WTC11 (cell line): ENCODE measurements around the gene IPPK. TPM values are rescaled to one million over a fixed set of nuclear protein-coding genes. Genes with fewer than 3 reads are reported as not detected.
"Not testable (repeated sequence)": the region's sequence is repeated elsewhere in the genome, so short reads cannot be mapped to it uniquely, and the experiment has no call there.

Experiments
- ATAC-seq: fragments of 200-7000 bp; cut with Tn5 transposase; 2 replicates; pipeline ENCODE4 v1.10.0; 2021; ENCODE audit warnings: mild to moderate bottlenecking, moderate library complexity
- CTCF ChIA-PET: fragments of 300-600 bp; sonication (Branson Sonifier 250); formaldehyde crosslinking; loops from one replicate; lab custom pipeline; 2021; ENCODE audit warnings: antibody characterized with exemption; lab: Charles Lee
- POLR2A ChIA-PET: fragments of 350-600 bp; sonication (Branson Sonifier 250); formaldehyde crosslinking; loops from one replicate; lab custom pipeline; 2021; ENCODE audit warnings: antibody characterized with exemption; lab: Charles Lee
- DNase-seq: peaks from one replicate; pipeline ENCODE4 v3.0.0; 2021; ENCODE audit warnings: low spot score
- H3K27ac Mint-ChIP-seq: 2 replicates; pipeline ENCODE4 v1.8.0; 2021; ENCODE audit warnings: mixed read lengths
- H3K27me3 Mint-ChIP-seq: 2 replicates; pipeline ENCODE4 v1.8.0; 2021; ENCODE audit warnings: low read depth, mild to moderate bottlenecking, moderate library complexity, mixed read lengths
- H3K36me3 Mint-ChIP-seq: 2 replicates; pipeline ENCODE4 v1.8.0; 2021; ENCODE audit warnings: mixed read lengths
- H3K4me1 Mint-ChIP-seq: 2 replicates; pipeline ENCODE4 v1.8.0; 2022; ENCODE audit warnings: mixed read lengths
- H3K4me3 Mint-ChIP-seq: 2 replicates; pipeline ENCODE4 v1.8.0; 2021; ENCODE audit warnings: mild to moderate bottlenecking, moderate library complexity, mixed read lengths
- H3K9me3 Mint-ChIP-seq: 2 replicates; pipeline ENCODE4 v1.8.0; 2021; ENCODE audit warnings: mixed read lengths
- CBFB ChIP-seq: sonication (generic); formaldehyde crosslinking; IDR thresholded peaks from 2 replicates; pipeline ENCODE4 v1.8.1; 2022; ENCODE audit warnings: mild to moderate bottlenecking, low read depth, missing genetic modification reagents
- FOXJ3 ChIP-seq: sonication (generic); formaldehyde crosslinking; IDR thresholded peaks from 2 replicates; pipeline ENCODE4 v1.9.0; 2021; ENCODE audit warnings: missing genetic modification reagents, mild to moderate bottlenecking, borderline replicate concordance
- FOXK1 ChIP-seq: sonication (generic); formaldehyde crosslinking; IDR thresholded peaks from 2 replicates; pipeline ENCODE4 v1.8.0; 2022; ENCODE audit warnings: mild to moderate bottlenecking, moderate library complexity, missing genetic modification reagents
- HMGXB4 ChIP-seq: sonication (generic); formaldehyde crosslinking; IDR thresholded peaks from 2 replicates; pipeline ENCODE4 v1.8.1; 2023; ENCODE audit warnings: mild to moderate bottlenecking, moderate library complexity, missing genetic modification reagents
- IRF2 ChIP-seq: sonication (generic); formaldehyde crosslinking; IDR thresholded peaks from 2 replicates; pipeline ENCODE4 v1.8.0; 2022; ENCODE audit warnings: low read depth, missing genetic modification reagents, borderline replicate concordance
- MXD4 ChIP-seq: fragments of 250-450 bp; sonication (Bioruptor Pico); IDR thresholded peaks from 2 replicates; pipeline ENCODE4 v1.8.0; 2021; ENCODE audit warnings: mild to moderate bottlenecking, moderate library complexity, borderline replicate concordance
- NFE2L1 ChIP-seq: sonication (generic); formaldehyde crosslinking; IDR thresholded peaks from 2 replicates; pipeline ENCODE4 v1.8.1; 2023; ENCODE audit warnings: missing genetic modification reagents
- NR1H2 ChIP-seq: sonication (generic); formaldehyde crosslinking; IDR thresholded peaks from 2 replicates; pipeline ENCODE4 v1.9.0; 2021; ENCODE audit warnings: mild to moderate bottlenecking, moderate library complexity, missing genetic modification reagents
- NR2C2 ChIP-seq: sonication (generic); formaldehyde crosslinking; IDR thresholded peaks from 2 replicates; pipeline ENCODE4 v1.8.0; 2022; ENCODE audit warnings: mild to moderate bottlenecking, missing genetic modification reagents
- NR3C1 ChIP-seq: sonication (generic); formaldehyde crosslinking; conservative IDR thresholded peaks from 2 replicates; pipeline ENCODE4 v1.8.1; 2023; ENCODE audit warnings: low read depth, mild to moderate bottlenecking, missing genetic modification reagents
- PRRX2 ChIP-seq: fragments of 250-450 bp; sonication (Bioruptor Pico); IDR thresholded peaks from 2 replicates; pipeline ENCODE4 v1.8.0; 2021; ENCODE audit warnings: mild to moderate bottlenecking
- RORB ChIP-seq: fragments of 250-450 bp; sonication (Bioruptor Pico); IDR thresholded peaks from 2 replicates; pipeline ENCODE4 v1.9.0; 2021; ENCODE audit warnings: mild to moderate bottlenecking
- SMAD3 ChIP-seq: sonication (generic); formaldehyde crosslinking; IDR thresholded peaks from 2 replicates; pipeline ENCODE4 v1.8.0; 2022; ENCODE audit warnings: missing genetic modification reagents, mild to moderate bottlenecking, borderline replicate concordance
- TCF7 ChIP-seq: sonication (generic); formaldehyde crosslinking; IDR thresholded peaks from 2 replicates; pipeline ENCODE4 v1.8.0; 2022; ENCODE audit warnings: mild to moderate bottlenecking, low read depth, missing genetic modification reagents, moderate library complexity
- TEAD1 ChIP-seq: sonication (generic); formaldehyde crosslinking; IDR thresholded peaks from 2 replicates; pipeline ENCODE4 v1.8.0; 2022; ENCODE audit warnings: mild to moderate bottlenecking, missing genetic modification reagents
- ZBTB43 ChIP-seq: sonication (generic); formaldehyde crosslinking; IDR thresholded peaks from 2 replicates; pipeline ENCODE4 v1.8.1; 2023; ENCODE audit warnings: mild to moderate bottlenecking, missing genetic modification reagents
- ZNF121 ChIP-seq: sonication (generic); formaldehyde crosslinking; IDR thresholded peaks from 2 replicates; pipeline ENCODE4 v1.8.0; 2023; ENCODE audit warnings: missing genetic modification reagents
- ZNF416 ChIP-seq: fragments of 250-450 bp; sonication (Bioruptor Pico); IDR thresholded peaks from 2 replicates; pipeline ENCODE4 v1.9.0; 2021; ENCODE audit warnings: mild to moderate bottlenecking, inconsistent platforms
- ZNF425 ChIP-seq: fragments of 250-450 bp; sonication (Bioruptor Pico); conservative IDR thresholded peaks from 2 replicates; pipeline ENCODE4 v1.9.0; 2021; ENCODE audit warnings: mild to moderate bottlenecking
- total RNA-seq: library from RNA; stranded (reverse); gene quantifications from 3 replicates; pipeline ENCODE4 v1.2.3, GENCODE V29; 2021
- TF ChIP-seq, protein P1 (sequence below): fragments of 250-450 bp; sonication (Bioruptor Pico); IDR thresholded peaks from 2 replicates; pipeline ENCODE4 v1.9.0; 2021; ENCODE audit warnings: moderate library complexity, mild to moderate bottlenecking, inconsistent platforms, borderline replicate concordance
- TF ChIP-seq, protein P2 (sequence below): sonication (generic); formaldehyde crosslinking; conservative IDR thresholded peaks from 2 replicates; pipeline ENCODE4 v1.8.1; 2022; ENCODE audit warnings: mild to moderate bottlenecking, missing genetic modification reagents
- TF ChIP-seq, protein P3 (sequence below): sonication (generic); formaldehyde crosslinking; IDR thresholded peaks from 2 replicates; pipeline ENCODE4 v1.8.0; 2022; ENCODE audit warnings: mild to moderate bottlenecking, missing genetic modification reagents
- TF ChIP-seq, protein P4 (sequence below): sonication (generic); formaldehyde crosslinking; conservative IDR thresholded peaks from 2 replicates; pipeline ENCODE4 v1.8.1; 2023; ENCODE audit warnings: mild to moderate bottlenecking, low read depth, missing genetic modification reagents, moderate library complexity

IPPK gene
- total RNA-seq, 1 experiment from 2014 or later, result 8.6 TPM

DNA sequence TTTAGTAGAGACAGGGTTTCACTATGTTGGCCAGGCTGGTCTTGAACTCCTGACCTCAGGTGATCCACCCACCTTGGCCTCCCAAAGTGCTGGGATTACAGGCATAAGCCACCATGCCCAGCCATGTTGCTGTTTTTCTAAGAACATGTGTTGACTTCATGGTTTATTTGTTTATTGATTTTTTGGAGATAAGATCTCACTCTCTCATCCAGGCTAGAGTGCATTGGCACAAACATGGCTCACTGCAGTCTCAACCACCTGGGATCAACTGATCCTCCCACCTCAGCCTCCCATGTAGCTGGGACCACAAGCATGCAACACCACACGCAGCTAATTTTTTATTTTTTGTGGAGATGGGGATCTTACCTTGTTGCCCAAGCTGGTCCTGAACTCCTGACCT lies 74.9 kb downstream of the IPPK start:
- H3K36me3 Mint-ChIP-seq, ATAC-seq, H3K27ac Mint-ChIP-seq, H3K27me3 Mint-ChIP-seq, H3K4me3 Mint-ChIP-seq, DNase-seq, H3K4me1 Mint-ChIP-seq, CTCF ChIA-PET, H3K9me3 Mint-ChIP-seq: not testable (repeated sequence)
- POLR2A ChIA-PET, result interaction anchor here (0.6 kb wide), 1 partner anchor 709 kb away, joined by 3 read pairs; no protein-coding TSS in a partner anchor

DNA sequence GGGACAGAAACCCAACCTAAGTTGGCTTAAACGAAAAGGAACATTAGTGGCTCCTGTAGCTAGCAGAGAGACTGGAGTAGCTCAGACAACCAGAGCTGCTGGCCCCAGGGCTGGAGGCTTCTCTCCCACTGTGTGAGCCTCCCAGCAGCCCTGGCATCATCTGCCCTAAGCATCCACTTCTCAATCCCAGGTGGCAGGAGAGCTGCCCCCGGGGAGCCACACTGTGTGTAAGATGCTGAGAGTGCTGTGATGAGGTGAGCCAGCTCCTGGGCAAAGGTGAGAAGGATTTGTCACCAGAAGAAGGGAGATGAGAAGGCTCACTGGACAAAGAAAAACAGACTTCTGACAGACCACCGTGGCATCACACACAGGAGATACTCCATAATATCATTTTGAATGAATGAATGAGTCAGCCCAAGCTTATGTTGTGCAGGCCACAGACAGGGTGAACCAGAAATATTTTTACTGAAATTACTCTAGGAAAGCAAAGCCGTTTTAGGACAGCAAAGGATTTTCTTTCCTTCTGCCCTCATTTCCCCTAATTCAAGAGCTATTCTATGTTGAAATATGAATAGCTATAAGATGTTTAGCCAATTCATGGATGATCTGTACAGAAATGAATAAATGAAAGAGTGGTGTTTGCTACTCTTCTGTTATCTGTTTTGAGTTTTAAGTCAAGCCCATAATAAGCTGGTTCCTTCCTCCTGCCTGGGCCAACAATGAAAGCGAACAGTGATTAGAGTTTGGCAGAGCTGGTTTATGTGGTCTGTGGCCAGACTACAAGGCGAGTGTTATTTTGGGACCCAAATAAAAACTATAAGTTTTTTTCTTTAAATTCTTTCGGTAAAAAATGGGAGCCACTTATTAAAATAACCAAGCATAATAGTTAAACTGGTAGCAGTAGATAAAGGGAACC lies 76.7 kb downstream of the IPPK start:
- Mint-ChIP-seq H3K27me3 (no peaks in the 10 kb centered on the region), H3K4me3 (no peak overlapping the region), H3K27ac (no peak overlapping the region), H3K36me3 (no peaks in the 10 kb centered on the region), H3K4me1 (peaks cover 18% of the 10 kb centered on the region), H3K9me3 (no peaks in the 10 kb centered on the region)
- DNase-seq (no peak), ATAC-seq (no peak)
- TF ChIP-seq, protein P1, sequence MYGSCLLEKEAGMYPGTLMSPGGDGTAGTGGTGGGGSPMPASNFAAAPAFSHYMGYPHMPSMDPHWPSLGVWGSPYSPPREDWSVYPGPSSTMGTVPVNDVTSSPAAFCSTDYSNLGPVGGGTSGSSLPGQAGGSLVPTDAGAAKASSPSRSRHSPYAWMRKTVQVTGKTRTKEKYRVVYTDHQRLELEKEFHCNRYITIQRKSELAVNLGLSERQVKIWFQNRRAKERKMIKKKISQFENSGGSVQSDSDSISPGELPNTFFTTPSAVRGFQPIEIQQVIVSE (CRISPR knock-in tag), result no peak
- TF ChIP-seq PRRX2, result no peak
- no peak for TF ChIP-seq ZNF121 (CRISPR knock-in tag)
- TF ChIP-seq TCF7, result no peak
- TF ChIP-seq TEAD1 (CRISPR knock-in tag), result no peak
- TF ChIP-seq HMGXB4 (CRISPR knock-in tag), result no peak
- TF ChIP-seq, protein P2, sequence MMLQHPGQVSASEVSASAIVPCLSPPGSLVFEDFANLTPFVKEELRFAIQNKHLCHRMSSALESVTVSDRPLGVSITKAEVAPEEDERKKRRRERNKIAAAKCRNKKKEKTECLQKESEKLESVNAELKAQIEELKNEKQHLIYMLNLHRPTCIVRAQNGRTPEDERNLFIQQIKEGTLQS (CRISPR knock-in tag), result no peak
- TF ChIP-seq NFE2L1, result no peak
- no peak for TF ChIP-seq RORB (CRISPR knock-in tag)
- TF ChIP-seq, protein P3, sequence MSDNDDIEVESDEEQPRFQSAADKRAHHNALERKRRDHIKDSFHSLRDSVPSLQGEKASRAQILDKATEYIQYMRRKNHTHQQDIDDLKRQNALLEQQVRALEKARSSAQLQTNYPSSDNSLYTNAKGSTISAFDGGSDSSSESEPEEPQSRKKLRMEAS (CRISPR knock-in tag), result no peak
- no peak for TF ChIP-seq IRF2
- TF ChIP-seq ZNF416 (CRISPR knock-in tag), result no peak
- TF ChIP-seq, protein P4, sequence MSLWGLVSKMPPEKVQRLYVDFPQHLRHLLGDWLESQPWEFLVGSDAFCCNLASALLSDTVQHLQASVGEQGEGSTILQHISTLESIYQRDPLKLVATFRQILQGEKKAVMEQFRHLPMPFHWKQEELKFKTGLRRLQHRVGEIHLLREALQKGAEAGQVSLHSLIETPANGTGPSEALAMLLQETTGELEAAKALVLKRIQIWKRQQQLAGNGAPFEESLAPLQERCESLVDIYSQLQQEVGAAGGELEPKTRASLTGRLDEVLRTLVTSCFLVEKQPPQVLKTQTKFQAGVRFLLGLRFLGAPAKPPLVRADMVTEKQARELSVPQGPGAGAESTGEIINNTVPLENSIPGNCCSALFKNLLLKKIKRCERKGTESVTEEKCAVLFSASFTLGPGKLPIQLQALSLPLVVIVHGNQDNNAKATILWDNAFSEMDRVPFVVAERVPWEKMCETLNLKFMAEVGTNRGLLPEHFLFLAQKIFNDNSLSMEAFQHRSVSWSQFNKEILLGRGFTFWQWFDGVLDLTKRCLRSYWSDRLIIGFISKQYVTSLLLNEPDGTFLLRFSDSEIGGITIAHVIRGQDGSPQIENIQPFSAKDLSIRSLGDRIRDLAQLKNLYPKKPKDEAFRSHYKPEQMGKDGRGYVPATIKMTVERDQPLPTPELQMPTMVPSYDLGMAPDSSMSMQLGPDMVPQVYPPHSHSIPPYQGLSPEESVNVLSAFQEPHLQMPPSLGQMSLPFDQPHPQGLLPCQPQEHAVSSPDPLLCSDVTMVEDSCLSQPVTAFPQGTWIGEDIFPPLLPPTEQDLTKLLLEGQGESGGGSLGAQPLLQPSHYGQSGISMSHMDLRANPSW (CRISPR knock-in tag), result no peak
- TF ChIP-seq ZBTB43, result no peak
- CTCF ChIA-PET, result interaction anchor here (0.6 to 1.0 kb wide), 2 partner anchors 91 to 147 kb away, joined by 4 read pairs; no protein-coding TSS in a partner anchor
- POLR2A ChIA-PET, result interaction anchor here (0.5 kb wide), 1 partner anchor 268 kb away, joined by 3 read pairs; no protein-coding TSS in a partner anchor

DNA sequence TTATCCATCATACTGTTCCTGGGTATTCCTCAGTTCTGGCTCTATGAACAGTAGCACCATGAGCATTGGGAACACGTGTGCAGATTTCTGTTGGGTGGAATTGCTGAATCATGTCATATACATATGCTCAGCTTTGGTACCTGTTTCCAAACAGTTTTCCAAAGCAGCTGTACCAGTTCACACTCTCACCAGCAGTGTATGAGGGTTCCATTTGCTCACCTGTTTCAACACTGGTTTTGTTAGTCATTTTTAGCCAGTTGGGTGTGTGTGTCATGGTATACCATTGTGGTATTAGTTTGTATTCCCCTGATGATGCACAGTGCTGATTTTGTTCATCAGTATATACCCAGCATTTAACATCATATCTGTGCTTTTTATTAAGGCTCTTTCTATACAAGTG lies 77.4 kb downstream of the IPPK start:
- ChIA-PET CTCF (interaction anchor here (1.0 kb wide), 1 partner anchor 90 kb away, joined by 4 read pairs; no protein-coding TSS in a partner anchor), POLR2A (no interaction called here)
- no peak for ATAC-seq
- Mint-ChIP-seq H3K4me1 (peaks cover 18% of the 10 kb centered on the region), H3K27ac (no peak overlapping the region), H3K27me3 (no peaks in the 10 kb centered on the region), H3K4me3 (no peak overlapping the region), H3K36me3 (no peaks in the 10 kb centered on the region), H3K9me3 (peaks cover under 1% of the 10 kb centered on the region; the same call in 1 of the 2 replicates)
- no peak for DNase-seq
- TF ChIP-seq CBFB, result no peak
- no peak for TF ChIP-seq NR3C1 (CRISPR knock-in tag)
- TF ChIP-seq FOXK1 (CRISPR knock-in tag), result no peak
- no peak for TF ChIP-seq SMAD3 (CRISPR knock-in tag)
- TF ChIP-seq ZNF425, result no peak
- TF ChIP-seq FOXJ3 (CRISPR knock-in tag), result no peak
- TF ChIP-seq NR1H2 (CRISPR knock-in tag), result no peak
- TF ChIP-seq IRF2, result no peak
- TF ChIP-seq MXD4 (CRISPR knock-in tag), result no peak
- TF ChIP-seq NR2C2 (CRISPR knock-in tag), result no peak
